ES-I3 (cell line): ENCODE data around the gene ASXL3.

ENCODE experiments used
- H3K36me3 ChIP-seq: 2 replicates; pipeline ENCODE4 v1.6.1; 2013; ENCODE audit warnings: mild to moderate bottlenecking, low read length, control low read depth, moderate library complexity; ENCODE audit not compliant: insufficient read depth
- H3K4me1 ChIP-seq: 2 replicates; pipeline ENCODE4 v1.6.1; 2013; ENCODE audit warnings: mild to moderate bottlenecking, control low read depth, low read length; ENCODE audit not compliant: insufficient read depth
- H3K9ac ChIP-seq: 2 replicates; pipeline ENCODE4 v1.6.1; 2013; ENCODE audit warnings: low read depth, mild to moderate bottlenecking, low read length, moderate library complexity
- H3K9me3 ChIP-seq: 2 replicates; pipeline ENCODE4 v1.6.1; 2013; ENCODE audit warnings: mild to moderate bottlenecking, low read length, moderate library complexity; ENCODE audit not compliant: control insufficient read depth, insufficient read depth

Gene ASXL3

GRCh38 chr18:33699372-33699771 is 121.4 kb downstream of the ASXL3 start:
- no peaks in the 10 kb centered on the region for H3K9me3 ChIP-seq
- no peaks in the 10 kb centered on the region for H3K36me3 ChIP-seq
- H3K9ac ChIP-seq: no peak overlapping the region
- no peaks in the 10 kb centered on the region for H3K4me1 ChIP-seq

GRCh38 chr18:33700513-33700976 is 122.5 kb downstream of the ASXL3 start:
- H3K4me1 ChIP-seq: no peaks in the 10 kb centered on the region
- no peak overlapping the region for H3K9ac ChIP-seq
- no peaks in the 10 kb centered on the region for H3K9me3 ChIP-seq
- no peaks in the 10 kb centered on the region for H3K36me3 ChIP-seq

- no peak overlapping the region for H3K9ac ChIP-seq
- no peaks in the 10 kb centered on the region for H3K36me3 ChIP-seq
- H3K9me3 ChIP-seq: no peaks in the 10 kb centered on the region
- no peaks in the 10 kb centered on the region for H3K4me1 ChIP-seq
Observed at GRCh38 chr18:33702625-33703024, 124.6 kb downstream of the ASXL3 start.

GRCh38 chr18:33706391-33706790 is 128.4 kb downstream of the ASXL3 start:
- H3K36me3 ChIP-seq: no peaks in the 10 kb centered on the region
- H3K4me1 ChIP-seq: no peaks in the 10 kb centered on the region
- no peaks in the 10 kb centered on the region for H3K9me3 ChIP-seq
- no peak overlapping the region for H3K9ac ChIP-seq

- H3K9ac ChIP-seq: no peak overlapping the region
- H3K4me1 ChIP-seq: no peaks in the 10 kb centered on the region
- no peaks in the 10 kb centered on the region for H3K9me3 ChIP-seq
- H3K36me3 ChIP-seq: no peaks in the 10 kb centered on the region
Observed at GRCh38 chr18:33708876-33709275, 130.9 kb downstream of the ASXL3 start.

DNA sequence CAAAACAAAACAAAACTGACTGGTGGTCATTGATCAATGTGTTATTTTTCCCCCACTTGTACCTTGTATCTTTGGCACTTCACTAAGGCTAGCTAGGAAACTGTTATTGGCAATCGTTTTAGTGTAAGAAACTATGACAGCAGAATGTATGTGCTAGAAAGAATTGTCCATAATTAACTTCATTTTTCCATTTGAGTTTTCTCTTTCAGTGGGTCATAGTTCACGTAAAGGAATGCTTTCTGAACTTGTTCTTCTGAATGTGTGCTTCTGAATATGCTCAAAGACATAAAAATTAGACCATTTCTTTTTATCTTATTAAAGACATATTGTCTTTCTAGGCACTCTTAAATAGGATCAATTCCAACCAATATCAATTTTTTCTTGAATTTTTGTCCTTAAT is 132.2 kb downstream of the ASXL3 start:
- no peaks in the 10 kb centered on the region for H3K4me1 ChIP-seq
- H3K9ac ChIP-seq: no peak overlapping the region
- no peaks in the 10 kb centered on the region for H3K9me3 ChIP-seq
- H3K36me3 ChIP-seq: no peaks in the 10 kb centered on the region

DNA sequence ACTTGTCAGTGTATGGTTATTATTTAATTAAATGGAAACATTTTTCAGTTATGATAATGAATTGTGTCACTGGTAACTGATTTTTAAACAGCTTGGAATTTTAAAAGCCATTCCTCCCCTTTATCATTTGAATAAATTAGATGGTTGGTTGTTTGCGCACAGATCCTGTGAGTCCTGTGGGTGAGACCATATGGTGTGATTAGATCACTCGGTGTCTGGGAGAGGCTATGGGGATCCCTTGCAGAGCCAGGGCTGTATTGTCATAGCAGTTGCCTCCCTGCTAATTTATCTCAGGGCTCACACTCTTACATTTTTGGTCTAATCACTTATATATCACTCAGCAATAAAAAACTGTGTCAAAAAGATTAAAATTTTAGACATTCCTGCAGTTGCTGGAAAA is 133.5 kb downstream of the ASXL3 start:
- H3K36me3 ChIP-seq: no peaks in the 10 kb centered on the region
- peaks cover 3% of the 10 kb centered on the region; the same call in 1 of the 2 replicates for H3K4me1 ChIP-seq
- H3K9ac ChIP-seq: no peak overlapping the region
- no peaks in the 10 kb centered on the region for H3K9me3 ChIP-seq

DNA sequence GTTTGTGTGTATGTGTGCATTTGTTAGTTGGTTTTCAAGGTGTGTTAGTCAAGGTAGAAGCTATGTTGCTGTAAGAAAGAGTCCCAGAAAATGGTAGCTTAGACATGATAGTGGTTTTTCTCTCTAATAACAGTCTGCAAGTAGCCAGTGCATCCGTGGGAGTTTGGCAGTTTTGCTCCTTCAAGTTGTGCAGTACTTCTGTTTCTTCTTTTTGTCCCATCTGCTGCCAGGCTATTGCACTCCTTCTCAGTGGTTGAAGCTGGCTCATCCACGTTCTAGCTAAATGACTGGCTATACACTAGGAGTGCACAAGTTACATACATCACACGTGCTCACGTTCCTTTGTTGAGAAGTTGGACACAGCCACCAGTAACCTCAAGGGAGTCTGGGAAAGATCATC is 134.7 kb downstream of the ASXL3 start:
- H3K36me3 ChIP-seq: no peaks in the 10 kb centered on the region
- no peaks in the 10 kb centered on the region for H3K9me3 ChIP-seq
- H3K4me1 ChIP-seq: peaks cover 3% of the 10 kb centered on the region; the same call in 1 of the 2 replicates
- no peak overlapping the region for H3K9ac ChIP-seq

DNA sequence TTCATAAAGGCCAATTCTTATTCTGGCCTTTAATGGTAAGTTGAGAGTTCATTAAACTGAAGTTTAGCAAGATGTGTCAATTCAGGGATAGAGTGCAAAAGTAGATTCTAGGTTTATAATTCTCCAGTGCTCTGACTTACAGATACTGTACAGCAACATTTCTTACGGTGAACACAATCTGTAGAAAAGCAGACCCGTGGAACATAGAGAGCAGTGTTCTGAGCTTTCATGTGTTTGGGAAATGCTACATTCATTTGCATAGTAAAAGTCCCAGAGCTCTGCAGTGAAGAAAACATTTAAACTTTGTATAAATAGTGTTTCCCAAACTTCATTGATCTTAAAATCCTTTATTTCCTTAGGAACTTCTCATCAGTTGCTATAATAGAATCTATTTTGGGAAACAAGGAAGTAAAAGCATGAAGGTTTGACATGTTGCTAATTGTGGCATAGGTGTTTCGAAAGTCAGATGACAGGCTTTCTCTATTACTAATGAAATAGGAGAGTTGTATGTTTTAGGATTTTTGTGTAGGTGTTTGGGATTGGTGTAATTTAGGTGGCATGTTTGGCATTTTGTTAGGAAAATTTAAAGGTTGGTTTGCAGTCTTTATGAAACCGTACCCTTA is 138.2 kb downstream of the ASXL3 start:
- H3K4me1 ChIP-seq: peaks cover 3% of the 10 kb centered on the region; the same call in 1 of the 2 replicates
- H3K9me3 ChIP-seq: no peaks in the 10 kb centered on the region
- H3K36me3 ChIP-seq: no peaks in the 10 kb centered on the region
- H3K9ac ChIP-seq: no peak overlapping the region

GRCh38 chr18:33717339-33717738 is 139.3 kb downstream of the ASXL3 start:
- H3K9me3 ChIP-seq: no peaks in the 10 kb centered on the region
- H3K9ac ChIP-seq: no peak overlapping the region
- H3K36me3 ChIP-seq: no peaks in the 10 kb centered on the region
- H3K4me1 ChIP-seq: peaks cover 3% of the 10 kb centered on the region; the same call in 1 of the 2 replicates

- Histone ChIP-seq H3K9ac (no peak overlapping the region), H3K9me3 (no peaks in the 10 kb centered on the region), H3K4me1 (peaks cover 3% of the 10 kb centered on the region; the same call in 1 of the 2 replicates), H3K36me3 (no peaks in the 10 kb centered on the region)
Observed at GRCh38 chr18:33720133-33720532, 142.1 kb downstream of the ASXL3 start.

DNA sequence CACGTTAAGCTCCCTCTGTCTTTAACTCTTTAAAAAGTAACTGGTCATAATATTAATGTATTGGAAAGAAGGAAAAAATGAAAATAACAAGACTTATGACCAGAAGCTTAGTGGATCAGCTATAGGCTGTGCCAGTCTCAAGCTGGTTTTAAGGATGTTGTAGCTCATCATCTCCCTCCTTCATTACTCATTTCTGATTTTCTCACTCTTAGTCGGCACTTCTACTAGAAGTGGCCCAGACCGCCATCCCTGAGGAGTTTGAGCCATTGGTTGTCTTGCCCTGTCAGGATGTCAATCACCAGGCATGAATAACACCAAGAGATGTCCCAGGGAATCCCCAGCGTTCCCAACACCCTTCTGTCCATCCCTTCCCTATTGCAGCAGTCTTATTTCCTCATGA is 151.5 kb downstream of the ASXL3 start:
- H3K36me3 ChIP-seq: no peaks in the 10 kb centered on the region
- no peaks in the 10 kb centered on the region for H3K9me3 ChIP-seq
- no peak overlapping the region for H3K9ac ChIP-seq
- H3K4me1 ChIP-seq: peaks cover 10% of the 10 kb centered on the region; the same call in 1 of the 2 replicates

- Histone ChIP-seq H3K9me3 (no peaks in the 10 kb centered on the region), H3K4me1 (peaks cover 17% of the 10 kb centered on the region; the same call in 1 of the 2 replicates), H3K9ac (no peak overlapping the region), H3K36me3 (no peaks in the 10 kb centered on the region)
Observed at GRCh38 chr18:33733376-33733775, 155.4 kb downstream of the ASXL3 start.

DNA sequence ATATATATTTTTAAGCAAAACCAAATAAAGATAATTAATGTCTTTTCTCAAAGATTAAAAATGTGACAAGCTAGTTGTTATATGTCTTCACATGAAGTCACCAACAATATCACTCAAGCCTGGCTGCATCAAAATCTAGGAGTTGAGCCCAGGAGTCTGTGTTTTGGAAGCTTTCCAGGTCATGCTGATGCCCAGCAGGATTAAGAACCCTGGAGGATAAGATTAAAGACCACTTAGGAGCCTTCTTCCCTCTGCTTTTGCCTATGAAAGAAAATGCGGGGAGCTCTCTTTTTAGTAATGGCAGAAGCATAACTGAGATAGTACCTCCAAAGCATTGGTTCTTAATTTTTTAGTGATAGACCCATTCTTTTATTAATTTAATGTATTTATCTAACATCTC is 157.4 kb downstream of the ASXL3 start:
- no peaks in the 10 kb centered on the region for H3K36me3 ChIP-seq
- H3K4me1 ChIP-seq: peaks cover 17% of the 10 kb centered on the region; the same call in 1 of the 2 replicates
- no peak overlapping the region for H3K9ac ChIP-seq
- H3K9me3 ChIP-seq: no peaks in the 10 kb centered on the region

DNA sequence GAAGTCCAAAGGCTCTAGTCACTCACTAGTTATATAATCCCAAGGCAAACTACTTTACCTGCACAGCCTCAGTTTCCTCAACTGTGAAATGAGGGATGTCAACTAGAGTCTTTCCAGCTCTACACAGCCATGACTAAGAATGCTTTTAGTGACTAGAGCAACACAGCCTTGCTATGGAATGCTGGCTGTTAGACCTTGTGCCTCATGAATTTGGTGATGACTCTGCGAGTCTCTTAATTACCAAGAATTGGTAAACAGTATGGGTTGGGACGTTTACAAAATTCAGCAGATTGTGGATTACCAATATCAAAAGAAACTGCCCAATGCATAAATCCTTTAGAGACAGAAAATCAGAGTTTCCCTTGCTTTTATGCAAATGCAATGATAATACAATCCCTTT is 163.7 kb downstream of the ASXL3 start:
- Histone ChIP-seq H3K9ac (no peak overlapping the region), H3K9me3 (no peaks in the 10 kb centered on the region), H3K36me3 (no peaks in the 10 kb centered on the region), H3K4me1 (no peaks in the 10 kb centered on the region)
